CD4-positive, alpha-beta T cell (primary cell): ENCODE measurements around the gene FAP. TPM values are rescaled to one million over a fixed set of nuclear protein-coding genes. Genes with fewer than 3 reads are reported as not detected.

Experiments used
- ATAC-seq: fragments of 200-7000 bp; cut with Tn5 transposase; one replicate; pipeline ENCODE4 v1.10.0; 2022; ENCODE audit warnings: mild to moderate bottlenecking; ENCODE audit not compliant: poor library complexity
- CTCF ChIA-PET: fragments of 350-600 bp; sonication (Branson Sonifier 250); formaldehyde crosslinking; loops from one replicate; lab custom pipeline; 2021; ENCODE audit warnings: antibody characterized with exemption, inconsistent platforms; lab: Charles Lee
- POLR2A ChIA-PET: fragments of 350-600 bp; sonication (Branson Sonifier 250); formaldehyde crosslinking; loops from one replicate; lab custom pipeline; 2021; ENCODE audit warnings: antibody characterized with exemption, inconsistent platforms; lab: Charles Lee
- DNase-seq, 14 experiments: peaks; one replicate each; pipeline ENCODE4 v3.0.0-alpha.2; 2013 to 2020; ENCODE audit warnings: mixed read lengths in 2 of 14
- H3K27ac ChIP-seq, 2 donors: one replicate each; pipeline versions ENCODE4 v1.5.1 to v1.7.0; 2013; ENCODE audit warnings: low read length in 2 of 2, low read depth in 1 of 2, mild to moderate bottlenecking in 1 of 2
- H3K27me3 ChIP-seq, 2 experiments: 1 replicate in 1 of 2; 2 replicates in 1 of 2; pipeline versions ENCODE4 v1.6.1 to v1.7.0; 2013; ENCODE audit warnings: low read length in 2 of 2, control low read depth in 1 of 2, mild to moderate bottlenecking in 1 of 2, moderate library complexity in 1 of 2; ENCODE audit not compliant: insufficient read depth in 2 of 2, control insufficient read depth in 1 of 2
- H3K36me3 ChIP-seq: one replicate; pipeline ENCODE4 v1.6.1; 2013; ENCODE audit warnings: low read length, control low read depth; ENCODE audit not compliant: insufficient read depth
- H3K4me1 ChIP-seq: one replicate; pipeline ENCODE4 v1.6.1; 2013; ENCODE audit warnings: low read length, control low read depth; ENCODE audit not compliant: insufficient read depth
- H3K4me3 ChIP-seq: one replicate; pipeline ENCODE4 v1.5.1; 2013; ENCODE audit warnings: mild to moderate bottlenecking, low read length, moderate library complexity
- H3K9me3 ChIP-seq, 2 experiments: 1 replicate in 1 of 2; 2 replicates in 1 of 2; pipeline versions ENCODE4 v1.6.1 to v1.7.0; 2013; ENCODE audit warnings: low read length in 2 of 2, mild to moderate bottlenecking in 2 of 2, control low read depth in 1 of 2, moderate library complexity in 1 of 2; ENCODE audit not compliant: control insufficient read depth in 1 of 2, insufficient read depth in 1 of 2
- H3K27ac Mint-ChIP-seq: one replicate; pipeline ENCODE4 v1.8.0; 2020; ENCODE audit warnings: mixed read lengths
- H3K27me3 Mint-ChIP-seq: one replicate; pipeline ENCODE4 v1.8.0; 2021; ENCODE audit warnings: mixed read lengths
- H3K36me3 Mint-ChIP-seq: one replicate; pipeline ENCODE4 v1.8.0; 2021; ENCODE audit warnings: low read depth, mixed read lengths
- H3K4me1 Mint-ChIP-seq: one replicate; pipeline ENCODE4 v1.8.0; 2021; ENCODE audit warnings: low read depth, mixed read lengths
- H3K4me3 Mint-ChIP-seq: one replicate; pipeline ENCODE4 v1.8.0; 2020; ENCODE audit warnings: mild to moderate bottlenecking, mixed read lengths
- H3K9me3 Mint-ChIP-seq: one replicate; pipeline ENCODE4 v1.8.0; 2020; ENCODE audit warnings: mixed read lengths
- intact Hi-C, 2 experiments: fragments of 100-400 bp; cut with DNase I in 1 of 2; cut with micrococcal nuclease in 1 of 2; formaldehyde crosslinking; loops; one replicate each; pipeline versions ENCODE4 v1.15.1 to v1.9.0; 2023 to 2025; cut with DNase I, micrococcal nuclease
- total RNA-seq, 174 experiments: library from RNA in 2 of 174; stranded (reverse) in 2 of 174; gene quantifications; one replicate each; pipeline ENCODE4 v1.2.3 and lab custom pipeline; 2021 to 2026
- TF ChIP-seq, protein P1 (sequence below): fragments of 200-600 bp; IDR thresholded peaks from one replicate; pipeline ENCODE4 v1.8.0; 2022; ENCODE audit warnings: antibody characterized with exemption, mild to moderate bottlenecking

The FAP gene
- total RNA-seq, 2 experiments from 2014 or later = not detected

DNA sequence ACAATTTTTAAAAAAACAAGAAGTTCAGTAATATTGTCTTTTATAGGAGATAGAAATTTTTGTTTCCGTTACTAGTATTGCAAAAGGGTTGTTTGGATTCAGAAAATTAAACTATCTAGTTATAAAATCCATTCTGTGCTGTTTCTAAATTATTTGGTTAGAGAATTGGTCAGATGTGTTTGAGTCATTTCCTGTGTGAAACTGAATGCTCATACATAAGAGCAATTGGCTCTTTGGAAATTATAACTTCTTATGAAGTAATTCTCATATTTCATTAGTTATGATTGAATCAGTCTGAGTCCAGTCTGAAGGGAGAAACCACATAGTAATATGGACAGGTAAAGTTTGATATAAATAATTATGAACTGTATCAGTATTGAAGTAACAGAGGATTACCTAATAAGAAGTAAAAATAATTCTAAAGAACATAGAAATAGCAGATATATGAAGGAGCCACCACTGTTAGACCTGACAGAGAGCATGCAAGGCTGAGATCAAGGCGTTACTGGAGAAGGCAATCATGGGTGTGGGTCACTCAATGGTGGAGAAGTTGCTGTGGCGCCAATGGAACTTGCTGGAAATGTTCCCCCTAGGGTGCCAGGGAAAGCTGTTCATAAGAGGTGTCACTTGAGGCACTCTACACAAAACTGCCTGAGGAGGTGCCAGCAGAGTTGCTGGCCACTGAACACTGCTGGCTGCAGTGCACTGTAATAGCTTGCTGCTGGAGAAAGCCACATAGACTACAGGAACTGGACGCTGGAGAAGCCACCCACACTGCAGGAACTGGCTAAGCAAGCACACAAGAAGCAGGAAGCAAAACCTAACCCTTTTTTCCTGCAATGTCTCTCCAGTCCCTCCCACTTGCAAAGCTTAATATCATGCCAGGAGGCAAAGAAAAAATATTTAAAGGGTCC, 18.0 kb upstream of the FAP start:
- H3K9me3 ChIP-seq = no peaks in the 10 kb centered on the region
- ATAC-seq = peak; percentile 39
- H3K4me3 Mint-ChIP-seq = no peak overlapping the region
- H3K27me3 Mint-ChIP-seq = no peaks in the 10 kb centered on the region
- no peak overlapping the region for H3K4me3 ChIP-seq
- no peak overlapping the region for H3K27ac Mint-ChIP-seq
- peak in 4 of 14 experiments; percentile 0 to 34 (median 22) for DNase-seq
- CTCF ChIA-PET = no interaction called here
- peaks cover 5% of the 10 kb centered on the region for H3K4me1 ChIP-seq
- TF ChIP-seq, protein P1, sequence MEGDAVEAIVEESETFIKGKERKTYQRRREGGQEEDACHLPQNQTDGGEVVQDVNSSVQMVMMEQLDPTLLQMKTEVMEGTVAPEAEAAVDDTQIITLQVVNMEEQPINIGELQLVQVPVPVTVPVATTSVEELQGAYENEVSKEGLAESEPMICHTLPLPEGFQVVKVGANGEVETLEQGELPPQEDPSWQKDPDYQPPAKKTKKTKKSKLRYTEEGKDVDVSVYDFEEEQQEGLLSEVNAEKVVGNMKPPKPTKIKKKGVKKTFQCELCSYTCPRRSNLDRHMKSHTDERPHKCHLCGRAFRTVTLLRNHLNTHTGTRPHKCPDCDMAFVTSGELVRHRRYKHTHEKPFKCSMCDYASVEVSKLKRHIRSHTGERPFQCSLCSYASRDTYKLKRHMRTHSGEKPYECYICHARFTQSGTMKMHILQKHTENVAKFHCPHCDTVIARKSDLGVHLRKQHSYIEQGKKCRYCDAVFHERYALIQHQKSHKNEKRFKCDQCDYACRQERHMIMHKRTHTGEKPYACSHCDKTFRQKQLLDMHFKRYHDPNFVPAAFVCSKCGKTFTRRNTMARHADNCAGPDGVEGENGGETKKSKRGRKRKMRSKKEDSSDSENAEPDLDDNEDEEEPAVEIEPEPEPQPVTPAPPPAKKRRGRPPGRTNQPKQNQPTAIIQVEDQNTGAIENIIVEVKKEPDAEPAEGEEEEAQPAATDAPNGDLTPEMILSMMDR = no peak
- H3K9me3 Mint-ChIP-seq = no peaks in the 10 kb centered on the region
- H3K36me3 Mint-ChIP-seq = peaks cover 15% of the 10 kb centered on the region
- H3K4me1 Mint-ChIP-seq = peaks cover 11% of the 10 kb centered on the region
- peaks cover 4% of the 10 kb centered on the region for H3K36me3 ChIP-seq
- no peak overlapping the region for H3K27ac ChIP-seq
- intact Hi-C loops = no loop called here
- H3K27me3 ChIP-seq = no peaks in the 10 kb centered on the region
- POLR2A ChIA-PET = no interaction called here

DNA sequence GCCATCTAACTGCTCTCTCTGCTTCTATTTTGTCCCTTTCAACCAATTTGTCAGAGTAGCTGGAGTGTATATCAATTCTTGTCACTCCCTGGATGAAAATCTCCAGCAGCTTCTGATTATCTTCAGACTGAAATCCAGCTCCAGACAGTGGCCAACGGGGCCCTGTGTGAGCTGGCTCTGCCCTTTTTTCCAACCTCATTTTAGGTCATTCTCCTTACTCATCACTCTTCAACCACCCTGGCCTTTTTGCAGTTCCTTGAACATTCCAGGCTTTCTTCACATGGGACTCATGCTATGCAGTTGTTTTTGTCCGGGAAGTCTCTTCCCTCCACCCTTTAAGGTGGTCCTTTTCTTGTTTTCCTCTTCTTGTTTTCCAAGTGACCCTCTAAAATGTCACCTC, 15.4 kb upstream of the FAP start:
- intact Hi-C loops = no loop called here
- Mint-ChIP-seq H3K4me1 (peaks cover 11% of the 10 kb centered on the region), H3K9me3 (no peaks in the 10 kb centered on the region), H3K27ac (no peak overlapping the region), H3K4me3 (no peak overlapping the region), H3K27me3 (no peaks in the 10 kb centered on the region), H3K36me3 (no peaks in the 10 kb centered on the region)
- POLR2A ChIA-PET = no interaction called here
- DNase-seq (no peak), ATAC-seq (no peak)
- Histone ChIP-seq H3K27ac (no peak overlapping the region), H3K9me3 (no peaks in the 10 kb centered on the region), H3K36me3 (no peaks in the 10 kb centered on the region), H3K4me3 (no peak overlapping the region), H3K27me3 (no peaks in the 10 kb centered on the region), H3K4me1 (peaks cover 5% of the 10 kb centered on the region)
- TF ChIP-seq, protein P1 = no peak
- CTCF ChIA-PET = no interaction called here

DNA sequence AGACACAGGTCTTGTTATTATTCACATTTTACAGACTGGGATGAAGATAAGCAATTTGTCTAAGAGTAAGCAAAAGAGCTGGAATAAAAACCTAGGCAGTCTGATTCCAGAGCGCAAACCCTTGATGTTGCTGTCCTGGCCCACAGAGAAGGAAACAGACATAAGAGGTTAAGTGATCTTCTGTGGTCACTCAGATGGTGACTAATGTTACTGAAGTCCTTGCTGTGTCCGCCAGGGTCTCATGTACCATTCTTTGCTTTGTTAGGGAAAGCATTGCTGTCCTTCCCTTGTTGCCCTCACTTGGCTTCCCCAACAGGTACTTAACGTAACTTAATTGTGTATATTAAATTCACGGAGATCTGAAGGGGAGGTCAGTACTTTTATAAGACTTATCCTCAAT, 14.9 kb upstream of the FAP start:
- Histone ChIP-seq H3K9me3 (no peaks in the 10 kb centered on the region), H3K27me3 (no peaks in the 10 kb centered on the region), H3K4me3 (no peak overlapping the region), H3K4me1 (peaks cover 5% of the 10 kb centered on the region), H3K27ac (no peak overlapping the region), H3K36me3 (no peaks in the 10 kb centered on the region)
- no peak overlapping the region for H3K4me3 Mint-ChIP-seq
- no peak for ATAC-seq
- intact Hi-C loops = no loop called here
- TF ChIP-seq, protein P1 = no peak
- ChIA-PET CTCF (no interaction called here), POLR2A (no interaction called here)
- no peaks in the 10 kb centered on the region for H3K9me3 Mint-ChIP-seq
- no peaks in the 10 kb centered on the region for H3K27me3 Mint-ChIP-seq
- H3K27ac Mint-ChIP-seq = no peak overlapping the region
- no peak for DNase-seq
- peaks cover 11% of the 10 kb centered on the region for H3K4me1 Mint-ChIP-seq
- no peaks in the 10 kb centered on the region for H3K36me3 Mint-ChIP-seq
